HS-5 (cell line): ENCODE measurements around the gene DHRSX.
"Not testable (repeated sequence)": the region's sequence is repeated elsewhere in the genome, so short reads cannot be mapped to it uniquely, and the experiment has no call there.

ENCODE experiments used
- DNase-seq: peaks from one replicate; pipeline ENCODE4 v3.0.0-alpha.2; 2012; ENCODE audit warnings: low read depth

The DHRSX gene

DNA sequence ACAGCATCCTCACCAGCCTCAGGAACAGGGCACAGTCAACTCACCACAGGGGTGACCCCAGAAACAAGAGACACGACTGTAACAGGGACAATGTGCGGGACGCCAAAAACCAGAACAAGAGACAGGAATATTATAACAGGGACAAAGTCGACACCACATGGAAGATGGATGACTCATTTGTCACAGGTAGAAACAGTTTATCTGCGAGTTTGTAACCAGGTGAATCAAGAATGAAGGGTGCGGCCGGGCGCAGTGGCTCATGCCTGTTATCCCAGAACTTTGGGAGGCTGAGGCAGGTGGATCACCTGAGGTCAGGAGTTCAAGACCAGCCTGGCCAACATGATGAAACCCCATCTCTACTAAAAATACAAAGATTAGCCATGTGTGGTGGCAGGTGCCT is 44.7 kb downstream of the DHRSX start:
- not testable (repeated sequence) for DNase-seq

DNA sequence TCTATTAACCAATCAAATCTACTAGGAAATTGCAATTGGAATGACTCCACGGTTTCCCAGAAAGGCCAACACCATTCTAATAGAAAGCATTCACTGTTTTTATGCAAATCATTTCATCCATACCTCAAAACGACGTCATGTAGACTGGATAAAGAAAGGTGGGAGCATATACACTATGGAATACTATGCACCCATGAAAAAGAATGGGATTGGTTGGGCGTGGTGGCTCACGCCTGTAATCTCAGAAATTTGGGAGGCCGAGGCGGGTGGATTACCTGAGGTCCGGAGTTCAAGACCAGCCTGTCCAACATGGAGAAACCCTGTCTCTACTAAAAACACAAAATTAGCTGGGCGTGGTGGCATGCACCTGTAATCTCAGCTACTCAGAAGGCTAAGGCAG is 46.2 kb downstream of the DHRSX start:
- DNase-seq = not testable (repeated sequence)

DNA sequence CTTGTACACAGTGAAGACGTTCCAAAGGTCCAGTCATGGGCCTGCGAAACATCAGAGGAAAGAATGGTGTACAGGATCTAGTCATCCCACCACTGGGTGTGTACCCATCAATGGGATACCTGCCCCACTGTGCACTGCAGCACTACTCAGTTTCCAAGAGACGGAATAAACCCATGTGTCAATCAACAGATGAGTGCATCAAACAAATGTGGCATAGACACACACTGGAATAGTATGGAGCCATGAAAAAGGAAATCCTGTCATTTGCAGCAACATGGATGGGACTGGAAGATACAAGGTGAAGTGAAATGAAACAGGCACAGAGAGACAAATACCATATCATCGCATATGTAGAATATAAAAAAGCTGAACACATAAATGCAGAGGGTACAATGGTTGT is 48.0 kb downstream of the DHRSX start:
- no peak for DNase-seq

DNA sequence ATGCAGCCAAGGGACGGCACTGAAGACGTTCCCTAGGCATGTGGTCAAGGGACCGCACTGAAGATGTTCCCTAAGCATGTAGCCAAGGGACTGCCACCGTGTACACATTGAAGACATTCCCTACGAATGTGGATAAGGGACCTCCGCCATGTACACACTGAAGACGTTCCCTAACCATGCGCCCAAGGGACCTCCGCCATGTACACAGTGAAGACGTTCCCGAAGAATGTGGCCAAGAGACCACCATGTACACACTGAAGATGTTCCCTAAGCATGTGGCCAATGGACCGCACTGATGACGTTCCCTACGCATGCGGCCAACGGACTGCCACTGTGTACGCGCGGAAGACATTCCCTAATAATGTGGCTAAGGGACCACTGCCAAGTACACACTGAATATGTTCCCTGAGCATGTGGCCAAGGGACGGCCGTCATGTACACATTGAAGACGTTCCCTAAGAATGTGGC is 48.4 kb downstream of the DHRSX start:
- DNase-seq = no peak

DNA sequence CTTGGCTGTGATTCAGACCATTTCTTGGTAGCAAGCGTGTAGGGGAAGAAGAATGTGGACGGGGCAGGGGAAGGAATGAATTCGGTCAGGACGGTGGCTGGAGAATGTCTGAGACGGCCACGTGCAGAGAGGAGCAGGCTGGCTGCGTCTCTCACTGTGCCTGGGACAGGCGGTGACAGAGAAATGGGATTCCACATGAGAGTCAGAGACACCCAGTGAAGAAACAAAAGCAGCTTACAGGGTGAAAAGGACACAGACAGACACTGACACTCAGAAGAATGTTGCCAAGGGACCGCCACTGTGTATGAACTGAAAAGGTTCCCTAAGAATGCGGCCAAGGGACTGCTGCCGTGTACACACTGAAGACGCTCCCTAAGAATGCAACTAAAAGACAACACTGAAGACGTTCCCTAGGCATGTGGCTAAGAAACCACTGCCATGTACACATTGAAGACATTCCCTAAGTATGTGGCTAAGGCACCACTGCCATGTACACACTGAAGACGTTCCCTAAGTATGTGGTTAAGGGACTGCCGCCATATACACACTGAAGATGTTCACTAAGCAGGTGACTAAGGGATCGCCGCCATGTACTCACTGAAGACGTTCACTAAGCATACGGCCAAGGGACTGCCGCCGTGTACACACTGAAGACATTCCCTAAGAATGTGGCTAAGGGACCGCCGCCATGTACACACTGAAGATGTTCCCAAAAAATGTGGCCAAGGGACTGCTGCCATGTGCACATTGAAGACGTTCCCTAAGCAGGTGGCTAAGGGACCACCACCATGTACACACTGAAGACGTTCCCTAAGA is 49.1 kb downstream of the DHRSX start:
- DNase-seq = no peak

DNA sequence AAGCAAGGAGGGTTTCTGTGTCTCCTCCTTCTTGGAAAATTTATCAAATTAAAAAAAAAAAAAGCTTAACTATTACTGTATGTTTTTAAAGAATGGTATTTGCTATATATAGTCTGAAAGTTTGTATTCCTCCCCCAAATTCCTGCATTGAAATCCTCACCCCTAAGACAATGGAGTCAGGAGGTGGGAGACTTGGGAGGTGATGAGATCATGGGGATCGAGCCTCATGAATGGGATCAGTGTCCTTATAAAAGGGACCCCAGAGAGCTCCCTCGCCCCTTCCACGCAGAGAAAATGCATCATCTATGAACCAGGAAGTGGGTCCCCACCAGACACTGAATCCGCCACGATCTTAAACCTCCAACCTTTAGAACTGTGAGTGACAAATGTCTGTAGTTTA is 50.1 kb downstream of the DHRSX start:
- DNase-seq = no peak

DNA sequence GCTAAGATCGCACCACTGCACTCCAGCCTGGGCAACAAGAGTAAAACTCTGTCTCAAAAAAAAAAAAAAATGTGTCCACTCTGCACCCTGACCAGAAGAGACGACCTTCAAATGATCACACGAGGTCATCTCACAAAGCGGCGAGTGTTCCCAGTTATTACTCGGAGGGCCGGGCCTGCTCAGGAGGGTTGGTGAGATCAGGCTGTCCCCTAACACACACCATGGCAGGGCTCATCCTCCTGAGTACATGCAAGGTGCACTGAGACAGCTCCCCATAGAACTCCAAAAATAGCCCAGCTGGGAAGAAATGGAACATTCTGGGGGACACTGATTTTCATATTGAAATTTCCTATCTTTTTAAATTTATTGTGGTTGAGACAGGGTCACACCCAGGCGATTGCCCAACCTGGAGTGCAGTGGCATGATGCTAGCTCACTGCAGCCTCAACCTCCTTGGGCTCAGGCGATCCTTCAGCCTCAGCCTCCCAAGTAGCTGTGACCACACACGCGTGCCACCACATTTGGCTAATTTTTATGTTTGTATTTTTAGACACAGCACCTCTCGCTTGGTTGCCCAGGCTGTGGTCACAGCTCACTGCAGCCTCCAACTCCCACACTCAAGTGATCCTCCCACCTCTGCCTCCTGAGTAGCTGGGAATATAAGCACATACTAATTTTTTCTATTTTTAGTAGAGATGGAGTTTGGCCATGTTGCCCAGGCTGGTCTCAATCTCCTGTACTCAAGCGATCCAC is 51.5 kb downstream of the DHRSX start:
- no peak for DNase-seq

DNA sequence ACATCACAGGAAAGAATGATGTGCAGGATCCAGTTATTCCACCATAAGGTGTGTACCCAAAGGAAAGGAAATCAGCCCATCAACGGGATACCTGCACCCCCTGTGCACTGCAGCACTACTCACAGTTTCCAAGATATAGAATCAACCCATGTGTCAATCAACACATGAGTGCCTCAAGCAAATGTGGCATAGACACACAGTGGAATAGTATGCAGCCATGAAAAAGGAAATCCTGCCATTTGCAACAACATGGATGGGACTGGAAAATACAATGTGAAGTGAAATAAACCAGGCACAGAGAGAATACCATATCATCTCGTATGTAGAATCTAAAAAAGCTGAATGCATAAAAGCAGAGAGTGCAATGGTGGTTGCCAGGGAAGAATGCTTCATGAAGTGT is 53.3 kb downstream of the DHRSX start:
- no peak for DNase-seq

DNA sequence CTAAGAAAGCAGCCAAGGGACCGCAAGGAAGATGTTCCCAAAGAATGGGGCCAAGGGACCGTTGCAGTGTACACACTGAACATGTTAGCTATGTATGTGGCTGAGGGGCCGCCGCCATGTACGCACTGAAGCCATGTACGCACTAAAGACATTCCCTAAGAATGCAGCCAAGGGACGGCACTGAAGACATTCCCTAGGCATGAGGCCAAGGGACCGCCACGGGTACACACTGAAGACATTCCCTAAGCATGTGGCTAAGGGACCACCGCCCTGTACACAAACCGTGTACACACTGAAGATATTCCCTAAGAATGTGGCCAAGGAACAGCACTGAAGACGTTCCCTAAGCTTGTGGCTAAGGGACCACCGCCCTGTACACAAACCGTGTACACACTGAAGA is 54.0 kb downstream of the DHRSX start:
- DNase-seq = no peak

DNA sequence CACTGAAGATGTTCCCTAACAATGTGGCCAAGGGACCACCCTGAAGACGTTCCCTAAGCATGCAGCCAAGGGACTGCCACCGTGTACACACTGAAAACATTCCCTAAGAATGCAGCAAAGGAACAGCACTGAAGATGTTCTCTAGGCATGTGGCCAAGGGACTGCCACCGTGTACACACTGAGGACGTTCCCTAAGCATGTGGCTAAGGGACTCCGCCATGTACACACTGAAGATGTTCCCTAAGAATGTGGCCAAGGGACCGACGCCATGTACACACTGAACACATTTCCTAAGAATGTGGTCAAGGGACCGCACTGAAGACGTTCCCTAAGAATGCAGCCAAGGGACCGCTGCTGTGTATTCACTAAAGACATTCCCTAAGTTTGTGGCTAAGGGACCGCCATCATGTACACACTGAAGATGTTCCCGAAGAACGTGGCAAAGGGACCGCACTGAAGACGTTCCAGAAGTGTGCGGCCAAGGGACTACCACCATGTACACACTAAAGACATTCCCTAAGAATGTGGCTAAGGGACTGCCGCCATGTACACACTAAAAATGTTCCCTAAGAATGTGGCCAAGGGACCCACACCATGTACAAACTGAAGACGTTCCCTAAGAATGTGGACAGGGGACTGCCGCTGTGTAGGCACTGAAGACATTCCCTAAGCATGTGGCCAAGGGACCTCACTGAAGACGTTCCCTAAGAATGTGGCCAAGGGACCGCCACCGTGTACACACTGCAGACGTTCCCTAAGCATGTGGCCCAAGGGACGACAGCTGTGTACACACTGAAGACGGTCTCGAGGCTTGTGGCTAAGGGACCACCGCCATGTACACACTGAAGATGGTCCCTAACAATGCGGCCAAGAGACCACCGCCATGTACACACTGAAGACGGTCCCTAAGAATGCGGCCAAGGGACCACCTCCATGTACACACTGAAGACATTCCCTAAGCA is 54.8 kb downstream of the DHRSX start:
- DNase-seq = no peak

DNA sequence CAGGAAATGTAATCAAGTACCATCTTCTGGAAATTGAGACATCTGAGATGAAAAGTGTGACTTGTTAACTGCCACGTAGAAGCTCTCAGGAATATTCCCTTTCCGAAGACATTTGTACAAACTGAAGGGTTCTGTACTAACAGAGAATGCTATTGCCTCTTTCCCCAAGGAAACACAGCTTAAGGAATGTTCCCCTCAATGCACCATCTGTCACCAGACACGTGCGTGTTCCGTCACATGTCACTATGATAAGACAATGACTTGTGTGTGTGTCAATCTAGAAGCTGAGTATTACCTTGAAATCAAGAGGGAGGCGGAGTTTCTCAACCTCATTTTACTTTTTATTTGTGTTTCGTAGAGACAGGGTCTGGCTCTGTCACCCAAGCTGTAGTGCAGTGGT is 58.1 kb downstream of the DHRSX start:
- no peak for DNase-seq

DNA sequence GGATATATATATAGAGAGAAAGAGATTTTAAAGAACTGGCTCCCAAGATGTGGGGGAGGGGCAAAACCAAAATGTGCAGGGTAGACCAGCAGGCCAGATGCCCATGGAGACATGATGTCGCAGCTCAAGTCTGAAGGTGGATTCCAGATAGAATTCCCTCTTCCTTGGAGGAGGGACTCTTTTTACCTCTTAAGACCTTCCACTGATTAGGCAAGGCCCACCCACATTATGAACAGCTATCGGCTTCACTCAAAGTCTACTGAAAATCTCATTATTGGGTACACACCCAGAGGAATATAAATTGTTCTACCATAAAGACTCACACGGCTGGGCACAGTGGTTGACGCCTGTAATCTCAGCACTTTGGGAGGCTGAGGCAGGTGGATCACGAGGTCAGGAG is 59.3 kb downstream of the DHRSX start:
- DNase-seq = no peak

DNA sequence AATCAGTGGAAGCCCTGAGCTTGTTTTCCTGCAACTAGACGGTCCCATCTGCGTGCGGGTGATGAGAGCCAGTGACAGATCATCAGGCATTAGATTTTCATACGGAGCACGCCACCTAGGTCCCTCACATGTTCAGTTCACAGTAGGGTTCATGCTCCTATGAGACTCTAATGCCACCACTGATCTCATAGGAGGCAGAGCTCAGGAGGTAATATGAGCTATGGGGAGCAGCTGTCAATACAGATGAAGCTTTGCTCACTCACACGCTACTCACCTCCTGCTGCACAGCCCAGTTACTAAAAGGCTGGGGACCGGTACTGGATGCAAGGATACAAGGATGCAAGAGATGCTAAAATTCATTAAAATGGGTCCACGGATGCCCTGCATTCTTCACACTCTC is 61.2 kb downstream of the DHRSX start:
- no peak for DNase-seq

DNA sequence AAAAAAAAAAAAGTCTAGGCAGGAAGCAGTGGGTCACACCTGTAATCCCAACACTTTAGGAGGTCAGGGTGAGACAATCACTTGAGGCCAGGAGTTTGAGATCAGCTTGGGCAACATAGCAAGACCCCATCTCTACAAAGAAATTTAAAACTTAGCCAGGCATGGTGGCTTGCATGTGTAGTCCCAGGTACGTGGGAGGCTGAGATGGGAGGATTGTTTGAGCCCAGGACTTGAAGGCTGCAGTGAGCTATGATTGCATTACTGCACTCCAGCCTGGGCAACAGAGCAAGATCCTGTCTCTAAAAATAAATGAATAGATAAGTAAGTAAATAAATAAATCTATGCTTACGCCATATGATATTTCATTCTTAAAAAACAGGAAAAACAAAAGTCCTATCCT is 65.3 kb downstream of the DHRSX start:
- no peak for DNase-seq

DNA sequence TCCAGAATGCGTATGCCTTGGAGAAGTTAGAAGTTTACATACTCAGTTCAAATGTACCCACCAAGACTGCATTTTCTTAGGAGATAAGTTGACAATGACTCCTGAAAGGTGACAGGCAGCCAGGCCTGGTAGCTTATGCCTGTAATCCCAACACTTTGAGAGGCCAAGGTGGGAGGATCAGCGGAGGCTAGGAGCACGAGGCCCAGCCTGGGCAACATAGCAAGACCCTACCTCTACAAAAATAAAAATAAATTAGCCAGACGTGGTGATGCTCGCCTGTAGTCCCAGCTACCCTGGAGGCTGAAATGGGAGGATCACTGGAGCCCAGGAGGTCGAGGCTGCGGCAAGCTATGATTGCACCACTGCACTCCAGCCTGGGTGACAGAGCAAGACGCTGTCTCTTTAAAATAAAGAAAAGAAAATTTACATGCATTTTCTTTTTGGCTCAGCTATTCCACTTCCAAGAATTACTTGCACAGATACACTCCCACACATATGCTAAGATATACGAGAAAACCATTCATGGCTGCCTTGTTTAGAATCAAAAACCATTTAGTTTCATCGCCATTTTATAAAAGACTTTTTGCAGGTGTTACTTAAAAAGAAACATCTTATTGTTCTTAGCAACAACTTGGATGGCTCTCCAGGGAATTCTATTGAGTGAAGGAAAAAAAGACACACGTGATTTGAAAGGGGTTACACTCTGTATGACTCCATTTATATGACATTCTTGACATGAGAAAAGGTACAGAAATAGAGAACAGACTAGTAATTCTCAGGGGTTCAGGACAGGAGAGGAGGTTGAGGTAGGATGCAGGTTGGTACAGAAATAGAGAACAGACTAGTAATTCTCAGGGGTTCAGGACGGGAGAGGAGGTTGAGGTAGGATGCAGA is 66.3 kb downstream of the DHRSX start:
- DNase-seq = no peak

DNA sequence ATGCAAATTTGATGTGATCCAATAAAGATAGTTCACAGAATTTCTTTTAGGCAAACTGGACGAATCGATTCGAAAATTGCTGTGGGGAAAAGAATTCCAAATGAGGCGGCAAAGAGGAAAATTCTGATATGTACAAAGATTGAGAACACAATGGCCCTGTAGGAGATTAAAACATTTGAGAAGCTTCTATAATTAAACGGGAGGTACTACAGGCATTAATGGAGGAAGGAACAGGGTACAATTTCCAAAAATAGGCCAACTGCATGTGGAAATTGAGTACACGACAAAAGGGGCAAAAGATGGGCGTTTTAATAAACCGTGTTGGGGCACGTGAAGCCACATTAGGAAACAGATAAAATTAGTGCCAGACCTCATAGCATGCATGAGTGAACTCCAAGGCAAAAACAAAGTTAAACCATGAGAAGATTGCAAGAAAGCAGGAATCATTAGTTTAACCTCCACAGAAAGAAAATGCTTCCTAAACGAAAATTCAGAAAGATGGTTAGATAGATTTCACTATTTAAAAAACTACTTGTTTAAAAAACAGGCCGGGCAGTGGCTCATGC is 68.4 kb downstream of the DHRSX start:
- DNase-seq = no peak

DNA sequence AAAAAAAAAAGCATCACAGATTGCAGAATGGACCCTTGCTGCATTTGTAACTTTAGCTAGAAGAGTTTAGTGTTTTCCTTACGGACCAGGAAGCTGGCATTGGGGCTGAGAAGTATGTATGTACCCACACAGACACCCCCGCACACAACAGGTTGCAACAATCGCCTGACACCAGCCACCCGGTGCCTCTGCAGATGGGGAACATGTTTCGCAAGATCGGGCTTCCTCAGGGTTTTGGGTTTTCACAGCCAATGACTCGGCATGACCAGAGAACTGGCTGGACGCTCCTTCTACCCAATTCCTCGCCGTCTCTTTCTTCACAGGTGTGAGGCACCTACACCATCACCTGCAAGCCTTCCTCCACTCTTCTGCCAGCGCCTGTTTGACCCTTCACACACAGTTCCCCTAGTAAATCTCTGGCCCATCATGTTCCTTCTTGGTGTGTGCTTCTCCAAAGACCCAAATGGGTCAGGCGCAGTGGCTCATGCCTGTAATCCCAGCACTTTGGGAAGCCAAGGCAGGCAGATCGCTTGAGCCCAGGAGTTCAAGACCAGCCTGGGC is 70.4 kb downstream of the DHRSX start:
- DNase-seq = no peak

DNA sequence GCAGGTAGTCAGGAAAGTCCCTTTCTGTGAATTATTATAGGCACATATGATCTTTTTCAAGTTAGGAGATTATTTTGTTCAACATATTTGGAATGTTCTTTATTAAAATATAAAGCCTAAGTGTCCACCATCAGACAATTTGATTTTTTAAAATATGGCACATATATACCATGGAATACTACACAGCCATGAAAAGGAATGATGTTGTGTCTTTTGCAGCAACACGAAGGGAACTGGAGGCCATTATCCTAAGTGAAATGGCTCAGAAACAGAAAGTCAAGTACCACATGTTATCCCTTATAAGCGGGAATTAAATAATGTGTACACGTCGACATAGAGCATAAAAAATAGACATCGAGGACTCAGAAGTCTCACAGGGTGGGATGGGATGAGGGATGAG is 73.0 kb downstream of the DHRSX start:
- DNase-seq = no peak

DNA sequence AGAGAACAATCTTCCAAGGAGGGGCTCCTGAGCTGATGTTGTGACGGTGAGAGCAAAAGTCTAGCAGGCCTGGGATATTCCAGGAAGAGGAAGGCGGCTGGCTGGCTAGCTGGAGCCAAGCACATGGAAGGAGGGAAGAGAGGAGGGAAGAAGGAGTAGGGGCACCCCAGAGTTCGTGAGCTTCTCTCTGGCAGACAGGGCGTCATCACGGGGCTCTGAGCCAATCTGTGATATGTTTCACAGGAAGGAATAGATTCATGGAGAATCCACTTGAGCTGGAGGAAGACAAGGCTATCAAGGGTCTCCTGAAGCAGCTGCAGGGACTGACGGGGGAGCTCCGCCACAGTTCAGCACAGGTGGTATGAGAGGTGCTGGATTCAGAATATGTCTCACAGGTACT is 73.6 kb downstream of the DHRSX start:
- no peak for DNase-seq

DNA sequence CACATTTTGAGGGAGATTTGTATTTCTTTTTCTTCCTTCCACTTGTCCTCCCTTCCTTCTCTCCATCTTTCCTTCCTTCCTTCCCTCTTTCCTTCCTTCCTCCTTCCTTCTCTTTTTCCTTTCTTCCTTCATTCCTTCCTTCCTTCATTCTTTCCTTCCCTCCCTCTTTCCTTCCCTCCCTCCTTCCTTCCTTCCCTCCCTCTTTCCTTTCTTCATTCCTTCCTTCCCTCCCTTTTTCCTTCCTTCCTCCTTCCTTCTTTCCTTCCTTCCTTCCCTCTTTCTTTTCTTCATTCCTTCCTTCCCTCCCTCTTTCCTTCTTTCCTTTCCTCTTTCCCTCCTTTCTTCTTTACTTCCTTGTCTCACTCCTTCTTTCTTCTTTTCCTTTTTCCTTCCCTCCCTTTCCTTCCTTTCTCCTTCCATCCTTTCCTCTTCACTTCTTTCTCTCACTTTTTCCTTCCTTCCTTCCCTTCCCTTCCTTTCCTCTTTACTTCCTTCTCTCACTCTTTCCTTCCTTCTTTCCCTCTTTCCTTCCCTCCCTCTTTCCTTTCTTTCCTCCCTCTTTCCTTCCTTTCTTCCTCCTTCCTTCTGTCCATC is 74.4 kb downstream of the DHRSX start:
- no peak for DNase-seq
